ENCODE data around the gene PRDM15.

PRDM15 gene

DNA sequence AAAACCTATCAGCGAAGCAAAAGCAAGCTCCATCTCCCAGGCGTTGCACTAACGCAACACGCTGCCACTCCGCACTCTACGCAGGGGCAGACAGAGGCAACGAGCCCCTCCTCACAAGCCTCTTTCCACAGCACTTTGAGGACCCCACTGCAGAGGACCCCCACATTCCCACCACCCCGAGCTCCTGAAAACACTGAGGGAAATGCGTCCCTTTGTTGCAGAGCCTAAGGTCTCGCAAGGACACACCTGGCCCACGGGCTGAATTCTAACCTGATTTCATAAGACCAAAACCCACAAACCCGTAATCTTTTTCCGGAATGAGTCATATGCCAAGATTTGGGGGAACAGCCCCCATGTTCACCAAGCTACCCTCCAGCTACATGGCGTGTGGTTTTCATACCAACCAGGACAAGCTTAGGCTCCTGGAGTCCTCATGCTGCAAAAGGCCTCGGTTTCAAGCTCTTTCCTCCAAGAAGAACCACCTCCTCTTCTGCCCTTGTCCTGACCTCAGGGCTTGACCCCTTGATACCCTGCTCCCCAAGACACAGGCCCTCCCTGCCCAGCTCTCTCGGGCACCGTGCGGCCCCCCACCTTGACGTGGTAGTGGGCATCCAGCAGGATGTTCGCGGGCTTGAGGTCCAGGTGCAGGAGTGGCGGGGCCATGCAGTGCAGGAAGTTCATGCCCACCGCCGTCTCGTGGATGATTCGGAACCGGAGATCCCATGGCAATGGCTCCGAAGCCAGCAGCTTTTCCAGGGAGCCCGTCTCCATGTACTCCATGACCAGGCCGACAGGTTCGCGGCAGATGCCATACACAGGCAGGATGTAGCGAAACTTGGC lies 123.0 kb downstream of the PRDM15 start:
- 94% methylated on average over 33 of the region's 33 CpGs for WGBS
- peaks cover 49% of the 10 kb centered on the region for H3K4me1 ChIP-seq (ENCODE audit: control insufficient read depth, insufficient read depth, low read depth, low read length)
- no peak overlapping the region for H3K4me3 ChIP-seq (ENCODE audit: insufficient read depth in 1 of 2, low read depth in 1 of 2, low read length in 2 of 2)
- peaks cover 0 to 28% of the 10 kb centered on the region in 2 experiments for H3K36me3 ChIP-seq (ENCODE audit: control insufficient read depth in 1 of 2, insufficient read depth in 2 of 2, low read depth in 1 of 2, low read length in 2 of 2)
- no peak overlapping the region for H2BK15ac ChIP-seq (ENCODE audit: low read depth, poor library complexity, severe bottlenecking)
- peaks cover 0 to 25% of the 10 kb centered on the region in 2 experiments for H3K27me3 ChIP-seq (ENCODE audit: control insufficient read depth in 1 of 2, insufficient read depth in 1 of 2, low read length in 2 of 2)
- H2AK5ac ChIP-seq (ENCODE audit: low read length, severe bottlenecking), result no peak overlapping the region
- no peak overlapping the region for H2BK12ac ChIP-seq (ENCODE audit: low read length in 2 of 2)
- no peak overlapping the region for H3K18ac ChIP-seq (ENCODE audit: low read depth in 1 of 2, low read length in 2 of 2)
- no peak overlapping the region for H2AFZ ChIP-seq (ENCODE audit: low read depth, low read length)
- no peak overlapping the region for H4K91ac ChIP-seq (ENCODE audit: low read length)
- no peaks in the 10 kb centered on the region for H3K9me3 ChIP-seq (ENCODE audit: control insufficient read depth, low read length)
- no peak overlapping the region for H3K14ac ChIP-seq (ENCODE audit: low read length in 2 of 2)
- H3K9ac ChIP-seq (ENCODE audit: low read length), result no peak overlapping the region
- no peak overlapping the region for H4K8ac ChIP-seq (ENCODE audit: low read length)
- H3K23ac ChIP-seq (ENCODE audit: low read length in 2 of 2), result no peak overlapping the region
- no peak overlapping the region for H2BK120ac ChIP-seq (ENCODE audit: low read depth, low read length)
- no peak overlapping the region for H3K4me2 ChIP-seq (ENCODE audit: low read length, poor library complexity, severe bottlenecking)
- no peak for DNase-seq
- peaks cover 34% of the 10 kb centered on the region for H3K79me1 ChIP-seq (replicated peaks; ENCODE audit: low read length, poor library complexity, severe bottlenecking)
- no peak overlapping the region for H3K27ac ChIP-seq (ENCODE audit: low read length, poor library complexity, severe bottlenecking)
- no peak overlapping the region for H3K4ac ChIP-seq (ENCODE audit: low read depth in 1 of 2, low read length in 2 of 2)
- H2BK5ac ChIP-seq (ENCODE audit: low read depth, low read length, poor library complexity, severe bottlenecking), result no peak overlapping the region

DNA sequence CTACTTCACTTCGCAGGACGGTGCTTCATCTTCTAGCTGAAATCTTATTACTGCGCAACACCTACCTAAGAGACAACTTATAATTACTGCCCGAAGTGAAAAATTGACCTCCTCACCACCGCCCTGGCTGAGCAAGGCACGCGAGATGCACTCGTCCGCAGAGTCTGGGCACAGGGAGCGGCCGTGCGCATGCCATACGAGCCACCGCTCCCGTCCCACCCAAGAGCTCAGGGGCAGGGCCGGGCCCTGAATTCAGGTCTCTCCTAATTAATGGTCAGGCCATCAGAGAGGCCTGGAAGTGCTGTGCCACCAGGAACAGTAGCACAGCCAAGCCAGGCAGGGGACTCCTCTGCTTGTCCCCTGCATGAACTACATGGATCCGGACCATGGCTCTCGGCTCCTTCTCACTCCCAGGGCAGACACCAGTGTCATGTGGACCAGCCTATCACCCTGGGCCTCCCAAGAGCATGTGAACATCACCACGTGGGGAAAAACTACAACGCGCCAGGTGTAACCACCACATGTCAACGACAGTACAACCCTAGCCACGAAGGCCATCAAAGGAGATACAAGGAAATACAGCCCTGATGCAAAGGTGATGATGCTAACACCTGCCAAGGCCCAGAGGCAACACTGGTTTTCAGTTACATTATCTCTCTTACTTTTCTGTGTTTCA lies 123.7 kb downstream of the PRDM15 start:
- peaks cover 0 to 18% of the 10 kb centered on the region in 2 experiments for H3K27me3 ChIP-seq (ENCODE audit: control insufficient read depth in 1 of 2, insufficient read depth in 1 of 2, low read length in 2 of 2)
- H4K8ac ChIP-seq (ENCODE audit: low read length), result no peak overlapping the region
- no peak overlapping the region for H3K4ac ChIP-seq (ENCODE audit: low read depth in 1 of 2, low read length in 2 of 2)
- no peak overlapping the region for H4K91ac ChIP-seq (ENCODE audit: low read length)
- peaks cover 0 to 28% of the 10 kb centered on the region in 2 experiments for H3K36me3 ChIP-seq (ENCODE audit: control insufficient read depth in 1 of 2, insufficient read depth in 2 of 2, low read depth in 1 of 2, low read length in 2 of 2)
- no peak overlapping the region for H3K27ac ChIP-seq (ENCODE audit: low read length, poor library complexity, severe bottlenecking)
- no peak overlapping the region for H3K4me2 ChIP-seq (ENCODE audit: low read length, poor library complexity, severe bottlenecking)
- H3K18ac ChIP-seq (ENCODE audit: low read depth in 1 of 2, low read length in 2 of 2), result no peak overlapping the region
- H2BK5ac ChIP-seq (ENCODE audit: low read depth, low read length, poor library complexity, severe bottlenecking), result no peak overlapping the region
- H2AK5ac ChIP-seq (ENCODE audit: low read length, severe bottlenecking), result no peak overlapping the region
- 96% methylated on average over 23 of the region's 23 CpGs for WGBS
- DNase-seq, result no peak
- H2BK12ac ChIP-seq (ENCODE audit: low read length in 2 of 2), result no peak overlapping the region
- no peaks in the 10 kb centered on the region for H3K9me3 ChIP-seq (ENCODE audit: control insufficient read depth, low read length)
- no peak overlapping the region for H3K14ac ChIP-seq (ENCODE audit: low read length in 2 of 2)
- H3K9ac ChIP-seq (ENCODE audit: low read length), result no peak overlapping the region
- no peak overlapping the region for H2AFZ ChIP-seq (ENCODE audit: low read depth, low read length)
- H3K79me1 ChIP-seq (replicated peaks; ENCODE audit: low read length, poor library complexity, severe bottlenecking), result peaks cover 34% of the 10 kb centered on the region
- no peak overlapping the region for H2BK120ac ChIP-seq (ENCODE audit: low read depth, low read length)
- H3K23ac ChIP-seq (ENCODE audit: low read length in 2 of 2), result no peak overlapping the region
- no peak overlapping the region for H3K4me3 ChIP-seq (ENCODE audit: insufficient read depth in 1 of 2, low read depth in 1 of 2, low read length in 2 of 2)
- H2BK15ac ChIP-seq (ENCODE audit: low read depth, poor library complexity, severe bottlenecking), result no peak overlapping the region
- H3K4me1 ChIP-seq (ENCODE audit: control insufficient read depth, insufficient read depth, low read depth, low read length), result peaks cover 48% of the 10 kb centered on the region

- H3K4me3 ChIP-seq (ENCODE audit: insufficient read depth in 1 of 2, low read depth in 1 of 2, low read length in 2 of 2), result no peak overlapping the region
- 39% methylated on average over 10 of the region's 10 CpGs for WGBS
- no peaks in the 10 kb centered on the region for H3K9me3 ChIP-seq (ENCODE audit: control insufficient read depth, low read length)
- no peak overlapping the region for H3K4me2 ChIP-seq (ENCODE audit: low read length, poor library complexity, severe bottlenecking)
- H3K14ac ChIP-seq (ENCODE audit: low read length in 2 of 2), result no peak overlapping the region
- no peak overlapping the region for H4K8ac ChIP-seq (ENCODE audit: low read length)
- H2BK12ac ChIP-seq (ENCODE audit: low read length in 2 of 2), result no peak overlapping the region
- H2AFZ ChIP-seq (ENCODE audit: low read depth, low read length), result no peak overlapping the region
- peaks cover 0 to 31% of the 10 kb centered on the region in 2 experiments for H3K36me3 ChIP-seq (ENCODE audit: control insufficient read depth in 1 of 2, insufficient read depth in 2 of 2, low read depth in 1 of 2, low read length in 2 of 2)
- no peak overlapping the region for H3K9ac ChIP-seq (ENCODE audit: low read length)
- no peak overlapping the region for H3K18ac ChIP-seq (ENCODE audit: low read depth in 1 of 2, low read length in 2 of 2)
- H3K27me3 ChIP-seq (ENCODE audit: control insufficient read depth in 1 of 2, insufficient read depth in 1 of 2, low read length in 2 of 2), result peaks cover 0 to 14% of the 10 kb centered on the region in 2 experiments
- no peak overlapping the region for H3K4ac ChIP-seq (ENCODE audit: low read depth in 1 of 2, low read length in 2 of 2)
- H3K4me1 ChIP-seq (ENCODE audit: control insufficient read depth, insufficient read depth, low read depth, low read length), result peaks cover 48% of the 10 kb centered on the region
- H2AK5ac ChIP-seq (ENCODE audit: low read length, severe bottlenecking), result no peak overlapping the region
- H2BK15ac ChIP-seq (ENCODE audit: low read depth, poor library complexity, severe bottlenecking), result no peak overlapping the region
- no peak overlapping the region for H3K27ac ChIP-seq (ENCODE audit: low read length, poor library complexity, severe bottlenecking)
- peaks cover 33% of the 10 kb centered on the region for H3K79me1 ChIP-seq (replicated peaks; ENCODE audit: low read length, poor library complexity, severe bottlenecking)
- no peak for DNase-seq
- H2BK120ac ChIP-seq (ENCODE audit: low read depth, low read length), result no peak overlapping the region
- H3K23ac ChIP-seq (ENCODE audit: low read length in 2 of 2), result no peak overlapping the region
- no peak overlapping the region for H2BK5ac ChIP-seq (ENCODE audit: low read depth, low read length, poor library complexity, severe bottlenecking)
- H4K91ac ChIP-seq (ENCODE audit: low read length), result no peak overlapping the region
These were observed 124.7 kb downstream of the PRDM15 start for GRCh38 chr21:41754479-41754891.

All from mesenchymal stem cell (in vitro differentiated cells and primary cell).